Measurements from ENCODE around the gene NUP88.
"Not testable (repeated sequence)": the region's sequence is repeated elsewhere in the genome, so short reads cannot be mapped to it uniquely, and the experiment has no call there.

Gene NUP88

DNA sequence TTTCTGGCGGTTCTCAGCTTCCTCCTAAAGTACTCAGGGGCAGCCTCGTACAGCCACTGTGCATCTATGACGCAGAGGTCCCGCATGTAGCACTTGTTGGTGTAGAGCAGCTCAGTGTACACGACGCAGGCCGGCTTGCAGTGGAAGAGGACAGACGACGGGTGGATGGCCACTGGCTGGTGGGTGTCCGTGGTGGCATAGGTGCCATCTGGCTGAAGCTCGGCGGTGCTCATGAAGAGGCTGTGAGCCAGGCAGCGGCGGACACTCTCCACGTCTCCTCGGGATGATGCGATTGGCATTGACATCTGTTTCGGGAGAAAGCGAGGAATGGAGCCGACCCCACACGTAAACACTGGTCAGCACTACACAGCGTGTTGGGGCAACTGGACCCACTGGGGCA, 24.7 kb upstream of the NUP88 start:
- no peak for TF ChIP-seq CTCF (IDR thresholded peaks at IDR 0.05; ENCODE audit: low read depth, low read length, missing control alignments)
- in situ Hi-C loops (cut with HindIII; ENCODE audit: low sequenced_read_pairs) = no loop called here
- H3K4me3 ChIP-seq (ENCODE audit: low read depth, low read length) = no peak overlapping the region
- no peak for DNase-seq (ENCODE audit: low read depth)

DNA sequence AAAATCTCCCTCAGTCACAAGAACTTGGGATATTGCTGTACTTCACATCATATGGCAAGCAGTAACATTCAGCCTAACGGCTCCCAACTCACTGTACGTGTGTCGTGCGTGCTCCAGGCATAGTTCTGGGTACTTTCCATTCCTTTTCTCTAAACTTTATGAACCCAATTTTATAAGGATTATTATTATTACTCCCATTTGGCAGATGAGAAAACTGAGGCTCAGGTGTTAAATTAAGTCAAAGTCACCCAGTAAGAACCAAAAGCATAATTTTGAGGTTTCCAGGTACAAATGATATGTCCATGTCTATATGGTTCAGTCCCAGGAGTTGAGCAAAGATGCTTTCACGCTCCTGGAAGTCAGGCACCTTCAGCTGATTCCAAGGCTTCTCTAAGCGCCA, 24.3 kb upstream of the NUP88 start:
- DNase-seq (ENCODE audit: low read depth) = no peak
- TF ChIP-seq CTCF (IDR thresholded peaks at IDR 0.05; ENCODE audit: low read depth, low read length, missing control alignments) = no peak
- in situ Hi-C loops (cut with HindIII; ENCODE audit: low sequenced_read_pairs) = no loop called here
- no peak overlapping the region for H3K4me3 ChIP-seq (ENCODE audit: low read depth, low read length)

DNA sequence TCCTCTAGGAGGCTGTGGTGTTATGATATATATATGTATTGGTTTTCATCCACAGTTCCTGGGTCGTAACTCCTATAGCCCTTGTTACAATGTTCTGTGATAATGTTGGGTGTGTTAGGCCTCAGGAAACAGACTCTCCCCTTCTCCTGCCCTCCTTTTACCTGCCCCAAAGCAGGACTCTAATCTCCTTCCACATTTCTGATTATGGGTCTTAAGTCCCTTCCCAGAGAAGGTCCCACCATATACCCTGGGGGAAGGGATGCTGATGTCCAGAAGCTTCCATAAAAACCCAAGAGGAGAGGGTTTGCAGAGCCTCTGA, 19.9 kb upstream of the NUP88 start:
- in situ Hi-C loops (cut with HindIII; ENCODE audit: low sequenced_read_pairs) = loop anchor here (5.0 kb wide), 1 partner anchor 33 kb away; no protein-coding TSS in a partner anchor
- no peak for DNase-seq (ENCODE audit: low read depth)
- no peak for TF ChIP-seq CTCF (IDR thresholded peaks at IDR 0.05; ENCODE audit: low read depth, low read length, missing control alignments)
- H3K4me3 ChIP-seq (ENCODE audit: low read depth, low read length) = peak overlapping the region; percentile 67

- TF ChIP-seq CTCF (IDR thresholded peaks at IDR 0.05; ENCODE audit: low read depth, low read length, missing control alignments) = peak; percentile 99
- DNase-seq (ENCODE audit: low read depth) = peak; percentile 83
- peak within 1 kb of the TSS; percentile 67 for H3K4me3 ChIP-seq (ENCODE audit: low read depth, low read length)
- in situ Hi-C loops (cut with HindIII; ENCODE audit: low sequenced_read_pairs) = loop anchor here (5.0 kb wide), 1 partner anchor 33 kb away; no protein-coding TSS in a partner anchor
Measured at GRCh38 chr17:5438716-5439445, 19.4 kb upstream of the NUP88 start, which contains the start of gene C1QBP. TSS of gene C1QBP (minus strand) at chr17:5439155. CDS start at chr17:5439073, 82 bp downstream.

GRCh38 chr17:5437721-5438317, 18.4 kb upstream of the NUP88 start:
- peak overlapping the region; percentile 67 for H3K4me3 ChIP-seq (ENCODE audit: low read depth, low read length)
- DNase-seq (ENCODE audit: low read depth) = no peak
- in situ Hi-C loops (cut with HindIII; ENCODE audit: low sequenced_read_pairs) = loop anchor here (5.0 kb wide), 1 partner anchor 34 kb away; no protein-coding TSS in a partner anchor
- no peak for TF ChIP-seq CTCF (IDR thresholded peaks at IDR 0.05; ENCODE audit: low read depth, low read length, missing control alignments)

GRCh38 chr17:5435781-5436315, 16.4 kb upstream of the NUP88 start:
- in situ Hi-C loops (cut with HindIII; ENCODE audit: low sequenced_read_pairs) = loop anchor here (5.0 kb wide), 1 partner anchor 36 kb away; no protein-coding TSS in a partner anchor
- not testable (repeated sequence) for DNase-seq (ENCODE audit: low read depth); H3K4me3 ChIP-seq (ENCODE audit: low read depth, low read length)

DNA sequence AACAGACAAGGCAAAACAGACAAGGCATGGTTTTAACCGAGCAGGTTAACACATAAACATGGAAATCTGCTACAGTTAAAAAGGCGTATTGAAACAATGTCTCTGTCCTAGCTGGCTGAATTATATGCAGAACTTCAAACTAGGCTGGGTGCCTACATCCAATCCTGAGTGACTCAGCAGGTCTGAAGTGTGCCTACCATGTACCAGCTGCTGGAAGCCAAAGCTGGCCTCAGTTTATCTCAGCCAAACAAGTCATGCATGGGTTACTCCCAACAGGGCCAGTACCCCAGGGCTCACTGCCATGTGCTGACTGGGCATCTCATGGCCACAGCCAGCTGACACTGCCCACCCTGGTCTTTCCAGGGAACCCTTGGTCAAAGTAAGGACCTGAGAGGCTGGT, 15.5 kb upstream of the NUP88 start:
- TF ChIP-seq CTCF (IDR thresholded peaks at IDR 0.05; ENCODE audit: low read depth, low read length, missing control alignments) = no peak

More for the DNA sequence above, 15.5 kb upstream of the NUP88 start:
- in situ Hi-C loops (cut with HindIII; ENCODE audit: low sequenced_read_pairs) = loop anchor here (5.0 kb wide), 1 partner anchor 37 kb away; no protein-coding TSS in a partner anchor
- H3K4me3 ChIP-seq (ENCODE audit: low read depth, low read length) = no peak overlapping the region
- DNase-seq (ENCODE audit: low read depth) = no peak

Data from astrocyte of the cerebellum (primary cell).